MCF 10A (cell line): Measurements from ENCODE around the gene AZIN2. TPM values are rescaled to one million over a fixed set of nuclear protein-coding genes. Genes with fewer than 3 reads are reported as not detected.

Experiments
- BruUV-seq: library from RNA; stranded (reverse); fragments of 400-500 nt; replicated peaks from 2 replicates; lab custom pipeline; 2021; lab: Mats Ljungman, UMichigan
- CTCF ChIA-PET: fragments of 300-600 bp; sonication (Branson Sonifier 250); formaldehyde crosslinking; extraction: SDS; loops from one replicate; lab custom pipeline; 2021; ENCODE audit warnings: antibody characterized with exemption, inconsistent platforms; lab: Yijun Ruan, JAX
- POLR2A ChIA-PET: fragments of 300-600, 350-650 bp; sonication (Branson Sonifier 250); formaldehyde crosslinking; extraction: SDS; loops from one replicate; lab custom pipeline; 2020; ENCODE audit warnings: antibody characterized with exemption, inconsistent platforms; lab: Yijun Ruan, JAX
- DNase-seq: peaks from one replicate; pipeline ENCODE4 v3.0.0-alpha.2; 2018; ENCODE audit not compliant: unreplicated experiment
- H3K27ac Mint-ChIP-seq: one replicate; pipeline ENCODE4 v1.8.0; 2022; ENCODE audit warnings: mild to moderate bottlenecking, low read depth, mixed read lengths; ENCODE audit not compliant: unreplicated experiment
- H3K27me3 Mint-ChIP-seq: one replicate; pipeline ENCODE4 v1.8.0; 2022; ENCODE audit warnings: mixed read lengths; ENCODE audit not compliant: insufficient read depth, unreplicated experiment
- H3K36me3 Mint-ChIP-seq: one replicate; pipeline ENCODE4 v1.8.0; 2022; ENCODE audit warnings: mild to moderate bottlenecking, moderate library complexity, mixed read lengths; ENCODE audit not compliant: insufficient read depth, unreplicated experiment
- H3K4me1 Mint-ChIP-seq: one replicate; pipeline ENCODE4 v1.8.0; 2022; ENCODE audit warnings: mixed read lengths; ENCODE audit not compliant: insufficient read depth, unreplicated experiment
- H3K4me3 Mint-ChIP-seq: one replicate; pipeline ENCODE4 v1.8.0; 2022; ENCODE audit warnings: mild to moderate bottlenecking, moderate library complexity, mixed read lengths; ENCODE audit not compliant: unreplicated experiment
- H3K9me3 Mint-ChIP-seq: one replicate; pipeline ENCODE4 v1.8.0; 2022; ENCODE audit warnings: mixed read lengths; ENCODE audit not compliant: unreplicated experiment
- intact Hi-C: fragments of 100-400 bp; cut with micrococcal nuclease; formaldehyde crosslinking; loops from 2 replicates; pipeline ENCODE4 v1.14.1; 2022
- total RNA-seq: library from RNA; stranded (reverse); gene quantifications from 2 replicates; pipeline ENCODE4 v1.2.3, GENCODE V29; 2022
- TF ChIP-seq, protein P1 (sequence below): fragments of 200-600 bp; IDR thresholded peaks from one replicate; pipeline ENCODE4 v1.8.0; 2022; ENCODE audit warnings: antibody characterized with exemption, mild to moderate bottlenecking; ENCODE audit not compliant: unreplicated experiment

AZIN2 gene
- total RNA-seq, 1 experiment from 2014 or later: 1.6 TPM

- Mint-ChIP-seq H3K9me3 (no peaks in the 10 kb centered on the region), H3K4me3 (peak overlapping the region; percentile 10), H3K4me1 (peaks cover 26% of the 10 kb centered on the region), H3K27ac (peak overlapping the region; percentile 59), H3K36me3 (no peaks in the 10 kb centered on the region), H3K27me3 (no peaks in the 10 kb centered on the region)
- TF ChIP-seq, protein P1, sequence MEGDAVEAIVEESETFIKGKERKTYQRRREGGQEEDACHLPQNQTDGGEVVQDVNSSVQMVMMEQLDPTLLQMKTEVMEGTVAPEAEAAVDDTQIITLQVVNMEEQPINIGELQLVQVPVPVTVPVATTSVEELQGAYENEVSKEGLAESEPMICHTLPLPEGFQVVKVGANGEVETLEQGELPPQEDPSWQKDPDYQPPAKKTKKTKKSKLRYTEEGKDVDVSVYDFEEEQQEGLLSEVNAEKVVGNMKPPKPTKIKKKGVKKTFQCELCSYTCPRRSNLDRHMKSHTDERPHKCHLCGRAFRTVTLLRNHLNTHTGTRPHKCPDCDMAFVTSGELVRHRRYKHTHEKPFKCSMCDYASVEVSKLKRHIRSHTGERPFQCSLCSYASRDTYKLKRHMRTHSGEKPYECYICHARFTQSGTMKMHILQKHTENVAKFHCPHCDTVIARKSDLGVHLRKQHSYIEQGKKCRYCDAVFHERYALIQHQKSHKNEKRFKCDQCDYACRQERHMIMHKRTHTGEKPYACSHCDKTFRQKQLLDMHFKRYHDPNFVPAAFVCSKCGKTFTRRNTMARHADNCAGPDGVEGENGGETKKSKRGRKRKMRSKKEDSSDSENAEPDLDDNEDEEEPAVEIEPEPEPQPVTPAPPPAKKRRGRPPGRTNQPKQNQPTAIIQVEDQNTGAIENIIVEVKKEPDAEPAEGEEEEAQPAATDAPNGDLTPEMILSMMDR: no peak
- ChIA-PET CTCF (interaction anchor here (1.3 to 1.6 kb wide), 3 partner anchors 11 to 114 kb away, joined by 3 to 4 read pairs (median 4); no protein-coding TSS in a partner anchor), POLR2A (interaction anchor here (0.7 to 4.3 kb wide), 4 partner anchors 13 to 94 kb away, joined by 3 to 22 read pairs (median 4); partner anchors contain the start of gene AK2)
- DNase-seq: no peak
- intact Hi-C loops: no loop called here
- BruUV-seq: no TSS peak
Measured at GRCh38 chr1:33048426-33048825, 32.5 kb upstream of the AZIN2 start.

GRCh38 chr1:33049371-33049770 is 31.6 kb upstream of the AZIN2 start:
- no peaks in the 10 kb centered on the region for H3K27me3 Mint-ChIP-seq
- TF ChIP-seq, protein P1: no peak
- ChIA-PET CTCF (interaction anchor here (1.3 to 1.9 kb wide), 3 partner anchors 10 to 115 kb away, joined by 3 to 6 read pairs (median 4); partner anchors contain the start of gene AZIN2), POLR2A (interaction anchor here (0.6 to 4.3 kb wide), 10 partner anchors 11 to 655 kb away, joined by 3 to 22 read pairs (median 4); partner anchors contain the start of genes AK2, AZIN2 and BSDC1)
- DNase-seq: peak; percentile 68
- BruUV-seq: no TSS peak
- peaks cover 26% of the 10 kb centered on the region for H3K4me1 Mint-ChIP-seq
- no peaks in the 10 kb centered on the region for H3K36me3 Mint-ChIP-seq
- intact Hi-C loops: no loop called here
- H3K4me3 Mint-ChIP-seq: no peak overlapping the region
- H3K27ac Mint-ChIP-seq: peak overlapping the region; percentile 93
- H3K9me3 Mint-ChIP-seq: no peaks in the 10 kb centered on the region

DNA sequence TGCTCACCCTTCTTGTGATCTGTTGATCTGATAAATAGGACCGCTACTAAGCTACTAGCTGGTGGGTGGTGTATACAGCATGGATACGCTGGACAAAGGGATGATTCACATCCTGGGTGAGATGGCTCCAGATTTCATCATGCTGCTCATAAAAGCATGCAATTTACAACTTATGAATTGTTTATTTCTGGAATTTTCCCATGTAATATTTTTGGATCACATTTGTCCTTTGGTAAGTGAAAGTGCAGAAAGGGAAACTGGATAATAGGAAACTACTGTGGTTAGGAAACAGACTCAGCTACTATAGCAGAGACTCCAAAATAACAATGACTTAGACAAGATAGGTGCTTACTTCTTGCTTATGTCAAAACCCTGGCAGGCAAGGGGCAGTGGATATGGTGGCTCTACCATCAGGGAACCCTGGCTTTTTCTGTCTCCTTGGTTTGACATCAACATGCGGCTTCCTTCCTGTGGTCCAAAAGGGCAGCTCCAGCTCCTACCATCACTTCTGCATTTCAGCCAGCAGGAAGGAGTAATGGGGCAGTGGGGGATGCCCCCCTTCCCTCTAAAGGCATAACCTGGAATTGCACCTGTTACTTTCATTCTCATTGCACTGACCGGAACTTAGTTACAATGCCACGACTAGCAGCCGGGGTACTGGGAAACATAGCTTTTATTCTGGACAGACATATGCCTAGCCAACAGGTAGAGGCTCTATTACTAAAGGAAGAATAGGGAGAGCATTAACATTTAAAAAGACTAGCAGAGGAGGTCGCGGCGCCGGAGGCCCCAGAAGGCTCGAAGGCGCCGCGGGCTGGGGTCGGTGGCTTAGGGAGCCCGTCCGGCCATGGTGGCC is 30.5 kb upstream of the AZIN2 start:
- POLR2A ChIA-PET: interaction anchor here (0.5 to 4.3 kb wide), 13 partner anchors 8 to 205 kb away, joined by 3 to 22 read pairs (median 4); partner anchors contain the start of genes AK2 and AZIN2
- DNase-seq: peak; percentile 94

More for the DNA sequence above, 30.5 kb upstream of the AZIN2 start:
- H3K9me3 Mint-ChIP-seq: no peaks in the 10 kb centered on the region
- intact Hi-C loops: loop anchor here (2.0 kb wide), 1 partner anchor 14 kb away; the partner anchor contains the start of gene AK2
- peak overlapping the region; percentile 93 for H3K27ac Mint-ChIP-seq
- no peaks in the 10 kb centered on the region for H3K27me3 Mint-ChIP-seq
- H3K4me1 Mint-ChIP-seq: peaks cover 33% of the 10 kb centered on the region
- H3K36me3 Mint-ChIP-seq: no peaks in the 10 kb centered on the region
- BruUV-seq: TSS peak; percentile 99
- peak overlapping the region; percentile 44 for H3K4me3 Mint-ChIP-seq
- CTCF ChIA-PET: interaction anchor here (0.7 to 1.9 kb wide), 7 partner anchors 20 to 117 kb away, joined by 3 to 6 read pairs (median 3); partner anchors contain the start of gene AZIN2
- TF ChIP-seq, protein P1: peak; percentile 44
